ENCODE measurements around the gene CDC27. TPM values are rescaled to one million over a fixed set of nuclear protein-coding genes. Genes with fewer than 3 reads are reported as not detected.

CDC27 gene
- total RNA-seq, 1 experiment from 2014 or later = 191 TPM

DNA sequence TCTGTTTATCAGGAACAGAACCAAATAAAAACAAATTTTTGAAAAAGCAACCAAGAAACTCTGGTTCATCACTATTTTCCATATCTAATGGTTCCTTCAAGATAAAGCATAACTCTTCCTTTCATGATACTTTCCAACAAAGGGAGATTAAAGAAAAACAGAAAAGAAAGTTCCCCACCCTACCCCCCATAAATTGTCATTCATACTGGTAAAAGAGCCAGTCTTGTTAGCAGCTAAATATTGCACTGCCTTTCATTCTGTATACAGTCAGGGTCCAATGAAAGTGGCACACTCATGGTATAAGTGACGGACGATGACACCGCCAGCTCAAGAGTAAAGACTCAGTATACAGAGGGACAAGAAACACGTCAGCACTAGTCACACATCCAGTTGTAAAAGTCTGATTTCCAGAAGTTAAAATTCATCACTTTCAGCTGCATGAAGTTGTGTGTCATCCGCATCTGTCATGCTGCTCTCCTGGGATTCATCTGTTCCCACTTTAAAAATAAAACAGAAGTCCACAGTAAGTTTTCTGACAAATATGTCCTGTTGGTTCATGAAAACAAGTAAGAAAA, 68.5 kb downstream of the CDC27 start (continued):
- TF ChIP-seq, protein P1, sequence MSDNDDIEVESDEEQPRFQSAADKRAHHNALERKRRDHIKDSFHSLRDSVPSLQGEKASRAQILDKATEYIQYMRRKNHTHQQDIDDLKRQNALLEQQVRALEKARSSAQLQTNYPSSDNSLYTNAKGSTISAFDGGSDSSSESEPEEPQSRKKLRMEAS (IDR thresholded peaks at IDR 0.05) = no peak
- TF ChIP-seq POLR2AphosphoS5 (IDR thresholded peaks at IDR 0.05; ENCODE audit: low read depth, low read length) = no peak
- TF ChIP-seq SP1 (IDR thresholded peaks at IDR 0.05; ENCODE audit: low read depth) = no peak

DNA sequence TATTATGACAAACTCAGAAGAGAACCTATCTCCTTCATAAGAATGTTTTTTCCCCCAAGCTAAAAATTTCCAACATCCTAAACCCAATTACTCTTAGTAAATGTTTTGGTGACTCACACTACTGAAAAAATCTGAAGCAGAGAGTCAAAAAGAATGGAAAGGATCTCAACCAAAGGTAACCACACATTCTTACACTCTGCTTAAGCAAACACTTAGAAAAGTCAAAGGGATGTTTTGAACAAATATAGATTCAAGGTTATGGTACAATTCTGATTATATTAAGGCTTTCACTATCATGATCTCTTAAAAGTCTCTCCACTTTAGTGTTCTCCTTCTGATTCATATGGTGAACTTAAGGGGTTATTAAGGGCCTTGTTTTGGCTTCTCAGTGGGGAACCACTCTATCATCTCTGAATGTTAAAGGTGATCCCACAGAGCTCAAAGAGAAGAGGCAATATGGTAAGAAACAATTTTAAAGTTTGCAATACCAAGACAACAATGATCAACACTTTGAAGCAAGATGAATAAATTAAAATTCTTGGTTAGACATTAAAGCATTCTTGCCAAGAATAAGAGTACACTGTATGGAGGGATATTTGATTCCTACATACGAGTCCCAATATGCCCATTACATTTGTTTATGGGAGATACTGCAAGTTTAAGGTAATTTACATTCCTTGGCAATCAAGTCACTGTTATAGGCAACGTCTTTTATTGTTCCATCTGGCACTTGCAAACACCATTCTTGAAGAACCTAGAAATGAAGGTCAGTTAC, 69.2 kb downstream of the CDC27 start:
- no peaks in the 10 kb centered on the region for H3K27me3 ChIP-seq (ENCODE audit: insufficient read depth, low read length)
- POLR2A ChIA-PET = no interaction called here
- no peaks in the 10 kb centered on the region for H3K9me3 ChIP-seq (ENCODE audit: control insufficient read depth in 1 of 2, insufficient read depth in 1 of 2, low read depth in 1 of 2, low read length in 2 of 2)
- peak overlapping the region; percentile 14; the same call in 1 of the 2 replicates for H3K4me2 ChIP-seq (ENCODE audit: low read length)
- H3K9me2 ChIP-seq (ENCODE audit: insufficient read depth) = no peaks in the 10 kb centered on the region
- no peak overlapping the region for H3K9ac ChIP-seq (ENCODE audit: low read length)
- H3K27ac ChIP-seq (ENCODE audit: low read depth, low read length) = peak overlapping the region; percentile 77; the same call in 1 of the 2 replicates
- BruUV-seq (replicated peaks) = TSS peak; percentile 25
- intact Hi-C loops (cut with micrococcal nuclease) = no loop called here
- DNase-seq (ENCODE audit: low read depth, low spot score) (peak; percentile 46), ATAC-seq (peak; percentile 82)
- H4K20me1 ChIP-seq (ENCODE audit: insufficient read depth) = no peaks in the 10 kb centered on the region
- H2AFZ ChIP-seq (ENCODE audit: low read depth, low read length, poor library complexity, severe bottlenecking) = no peak overlapping the region
- CTCF ChIA-PET = no interaction called here
- RAD21 ChIA-PET (ENCODE audit: low non-redundant PET in 1 of 2, low total read pairs in 2 of 2, uncharacterized antibody in 2 of 2, unreplicated experiment in 2 of 2) = no interaction called here
- TF ChIP-seq EZH2phosphoT487 (IDR thresholded peaks at IDR 0.05; ENCODE audit: borderline replicate concordance) = no peak
- TF ChIP-seq, protein P2, sequence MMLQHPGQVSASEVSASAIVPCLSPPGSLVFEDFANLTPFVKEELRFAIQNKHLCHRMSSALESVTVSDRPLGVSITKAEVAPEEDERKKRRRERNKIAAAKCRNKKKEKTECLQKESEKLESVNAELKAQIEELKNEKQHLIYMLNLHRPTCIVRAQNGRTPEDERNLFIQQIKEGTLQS (IDR thresholded peaks at IDR 0.05) = no peak
- no peak overlapping the region for H3K4me3 ChIP-seq (replicated peaks in 1 of 2; ENCODE audit: low read depth in 1 of 2, low read length in 2 of 2)
- H3K79me2 ChIP-seq (ENCODE audit: insufficient read depth, low read length) = no peaks in the 10 kb centered on the region
- H3K36me3 ChIP-seq (ENCODE audit: control insufficient read depth in 1 of 2, insufficient read depth in 2 of 2, low read length in 2 of 2) = peaks cover 7 to 10% of the 10 kb centered on the region in 2 experiments; a peak in 2 of 4 replicates
- H3K4me1 ChIP-seq (ENCODE audit: control insufficient read depth in 1 of 2, insufficient read depth in 2 of 2, low read length in 2 of 2) = peaks cover 22 to 34% of the 10 kb centered on the region in 2 experiments; a peak in 3 of 4 replicates

Measured in HCT116 (cell line).